ENCODE measurements around the gene KLHL18.

The KLHL18 gene

GRCh38 chr3:47261301-47261700, 21.4 kb upstream of the KLHL18 start:
- no peak overlapping the region for H3K4me3 Mint-ChIP-seq
- ATAC-seq (replicated peaks) (no peak), DNase-seq (no peak)
- no peaks in the 10 kb centered on the region for H3K36me3 Mint-ChIP-seq
- H3K4me1 Mint-ChIP-seq = peaks cover 9 to 14% of the 10 kb centered on the region in 2 donors
- no peaks in the 10 kb centered on the region for H3K9me3 Mint-ChIP-seq
- H3K27me3 Mint-ChIP-seq = no peaks in the 10 kb centered on the region
- H3K27ac Mint-ChIP-seq = no peak overlapping the region

DNA sequence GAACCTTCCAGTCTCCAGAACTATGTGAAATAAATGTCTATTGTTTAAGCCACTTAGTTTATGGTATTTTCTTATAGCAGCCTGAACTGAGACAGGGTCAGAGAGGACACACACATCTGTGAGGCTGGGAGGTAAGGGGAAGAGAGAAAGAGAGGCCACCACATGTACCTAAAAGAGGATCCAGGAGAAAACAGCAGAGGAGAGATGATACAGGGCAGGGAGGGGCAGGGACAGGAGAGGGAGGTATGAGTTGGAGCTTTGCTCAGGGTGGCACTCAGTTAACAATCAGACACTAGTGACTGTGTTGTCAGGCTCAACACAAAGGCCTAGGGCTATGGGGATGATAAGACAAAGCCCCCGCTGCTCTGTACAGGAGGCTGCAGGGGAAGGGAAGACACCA, 17.7 kb upstream of the KLHL18 start:
- no peaks in the 10 kb centered on the region for H3K36me3 Mint-ChIP-seq
- H3K4me3 Mint-ChIP-seq = no peak overlapping the region
- H3K27me3 Mint-ChIP-seq = no peaks in the 10 kb centered on the region
- peak overlapping the region; percentile 71 for H3K27ac Mint-ChIP-seq
- peaks cover 16 to 26% of the 10 kb centered on the region in 2 donors for H3K4me1 Mint-ChIP-seq
- no peaks in the 10 kb centered on the region for H3K9me3 Mint-ChIP-seq
- ATAC-seq (replicated peaks) (peak; percentile 57 to 65), DNase-seq (no peak)

- H3K27ac Mint-ChIP-seq = no peak overlapping the region
- H3K27me3 Mint-ChIP-seq = no peaks in the 10 kb centered on the region
- H3K4me3 Mint-ChIP-seq = no peak overlapping the region
- peak in 1 of 2 donors; percentile 15 for ATAC-seq (replicated peaks)
- no peaks in the 10 kb centered on the region for H3K36me3 Mint-ChIP-seq
- H3K4me1 Mint-ChIP-seq = peaks cover 16 to 26% of the 10 kb centered on the region in 2 donors
- H3K9me3 Mint-ChIP-seq = no peaks in the 10 kb centered on the region
- DNase-seq = no peak
Observed at GRCh38 chr3:47265725-47266428, 16.9 kb upstream of the KLHL18 start.

- peak; percentile 58 for DNase-seq
- H3K27ac Mint-ChIP-seq = peak overlapping the region; percentile 56
- peaks cover 16 to 26% of the 10 kb centered on the region in 2 donors for H3K4me1 Mint-ChIP-seq
- H3K27me3 Mint-ChIP-seq = no peaks in the 10 kb centered on the region
- H3K4me3 Mint-ChIP-seq = no peak overlapping the region
- peaks cover 0 to 6% of the 10 kb centered on the region in 2 donors for H3K36me3 Mint-ChIP-seq
- ATAC-seq (replicated peaks) = peak; percentile 88 to 91
- H3K9me3 Mint-ChIP-seq = no peaks in the 10 kb centered on the region
Observed at GRCh38 chr3:47266709-47267489, 15.8 kb upstream of the KLHL18 start.

DNA sequence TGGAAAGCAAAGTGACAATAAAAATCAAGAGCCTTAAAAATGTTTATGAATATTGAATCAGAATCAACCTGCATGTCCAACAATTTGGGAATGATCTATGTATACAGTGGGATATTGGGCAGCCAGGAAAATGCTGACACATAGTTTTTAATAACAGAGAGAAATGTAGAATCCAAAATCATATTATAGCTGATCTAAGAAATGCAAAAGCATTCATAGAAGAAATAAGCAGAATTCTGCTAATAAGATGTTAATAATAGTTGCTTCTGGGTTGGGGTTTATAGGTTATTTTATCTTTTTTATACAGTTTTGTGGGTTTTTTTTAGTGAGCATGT, 15.3 kb upstream of the KLHL18 start:
- H3K9me3 Mint-ChIP-seq = no peaks in the 10 kb centered on the region
- H3K36me3 Mint-ChIP-seq = peaks cover 0 to 6% of the 10 kb centered on the region in 2 donors
- no peak overlapping the region for H3K27ac Mint-ChIP-seq
- no peak for DNase-seq
- H3K27me3 Mint-ChIP-seq = no peaks in the 10 kb centered on the region
- H3K4me1 Mint-ChIP-seq = peaks cover 16 to 26% of the 10 kb centered on the region in 2 donors
- ATAC-seq (replicated peaks) = no peak
- no peak overlapping the region for H3K4me3 Mint-ChIP-seq

DNA sequence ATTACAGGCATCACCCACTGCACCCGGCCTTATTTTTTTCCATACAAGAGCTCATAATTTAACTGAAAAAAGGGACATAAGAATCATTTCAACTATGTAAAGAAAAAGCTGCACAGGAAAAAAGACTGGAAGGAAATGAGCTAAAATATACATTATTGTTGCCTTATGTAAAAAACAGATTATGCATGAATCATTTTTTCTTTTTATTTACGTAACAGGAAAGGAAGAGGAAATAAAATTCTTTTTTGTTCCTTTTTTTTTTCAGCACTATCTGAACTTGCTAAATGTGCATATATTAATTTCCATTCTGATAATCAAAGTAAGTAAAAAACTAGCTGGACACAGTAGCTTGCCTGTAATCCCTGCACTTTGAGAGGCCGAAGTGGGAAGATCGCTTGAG, 12.2 kb upstream of the KLHL18 start:
- Mint-ChIP-seq H3K27ac (no peak overlapping the region), H3K9me3 (no peaks in the 10 kb centered on the region), H3K36me3 (peaks cover 5 to 13% of the 10 kb centered on the region in 2 donors), H3K4me3 (no peak overlapping the region), H3K4me1 (peaks cover 12 to 18% of the 10 kb centered on the region in 2 donors), H3K27me3 (no peaks in the 10 kb centered on the region)
- no peak for ATAC-seq (replicated peaks)
- no peak for DNase-seq

DNA sequence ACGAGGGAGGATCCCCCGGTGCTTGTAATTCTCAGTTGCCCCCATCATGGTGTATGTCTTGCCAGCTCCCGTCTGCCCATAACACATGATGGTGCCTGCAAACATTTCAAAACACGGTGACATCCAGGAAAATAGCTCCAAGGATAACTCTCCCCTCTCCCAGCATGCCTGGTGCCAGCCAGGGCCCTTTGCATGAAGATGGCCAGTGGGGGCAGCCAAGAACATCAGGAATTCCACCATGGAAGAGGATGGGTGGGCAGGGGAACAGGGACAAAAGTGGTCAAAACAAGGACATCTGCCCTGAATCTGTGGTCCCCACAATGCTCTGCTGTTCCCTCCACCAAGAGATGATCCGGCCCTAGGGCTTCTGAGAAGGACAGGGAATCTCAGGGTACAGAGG, 9.2 kb upstream of the KLHL18 start:
- Mint-ChIP-seq H3K36me3 (peaks cover 5 to 18% of the 10 kb centered on the region in 2 donors), H3K9me3 (no peaks in the 10 kb centered on the region), H3K4me1 (no peaks in the 10 kb centered on the region), H3K4me3 (no peak overlapping the region), H3K27ac (no peak overlapping the region), H3K27me3 (no peaks in the 10 kb centered on the region)
- ATAC-seq (replicated peaks) (no peak), DNase-seq (no peak)

DNA sequence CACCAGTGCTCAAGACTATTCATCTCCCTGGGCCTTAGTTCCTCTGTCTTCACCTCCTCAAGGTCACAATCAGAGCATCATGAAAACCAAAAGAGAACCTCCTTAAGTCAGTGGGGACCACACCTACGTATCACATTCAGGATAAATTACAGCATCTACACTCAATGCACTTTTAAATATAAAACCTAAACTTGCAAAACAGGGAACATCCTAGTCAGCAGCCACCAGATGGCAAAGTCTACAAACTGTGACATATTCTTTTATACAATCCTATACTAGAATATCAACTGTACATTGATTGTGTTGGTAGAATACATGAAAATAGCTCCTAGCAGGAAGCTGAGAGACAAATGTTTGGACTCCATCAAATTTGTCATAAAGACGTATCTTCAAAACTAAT, 8.1 kb upstream of the KLHL18 start:
- H3K4me1 Mint-ChIP-seq = no peaks in the 10 kb centered on the region
- H3K27me3 Mint-ChIP-seq = no peaks in the 10 kb centered on the region
- H3K36me3 Mint-ChIP-seq = peaks cover 5 to 18% of the 10 kb centered on the region in 2 donors
- ATAC-seq (replicated peaks) = no peak
- no peak for DNase-seq
- no peak overlapping the region for H3K4me3 Mint-ChIP-seq
- no peak overlapping the region for H3K27ac Mint-ChIP-seq
- no peaks in the 10 kb centered on the region for H3K9me3 Mint-ChIP-seq

- no peak for DNase-seq
- ATAC-seq (replicated peaks) = no peak
- Mint-ChIP-seq H3K4me1 (peaks cover 6 to 12% of the 10 kb centered on the region in 2 donors), H3K9me3 (no peaks in the 10 kb centered on the region), H3K36me3 (peaks cover 5 to 17% of the 10 kb centered on the region in 2 donors), H3K27me3 (no peaks in the 10 kb centered on the region), H3K27ac (no peak overlapping the region), H3K4me3 (no peak overlapping the region)
Observed at GRCh38 chr3:47276558-47276957, 6.2 kb upstream of the KLHL18 start.

DNA sequence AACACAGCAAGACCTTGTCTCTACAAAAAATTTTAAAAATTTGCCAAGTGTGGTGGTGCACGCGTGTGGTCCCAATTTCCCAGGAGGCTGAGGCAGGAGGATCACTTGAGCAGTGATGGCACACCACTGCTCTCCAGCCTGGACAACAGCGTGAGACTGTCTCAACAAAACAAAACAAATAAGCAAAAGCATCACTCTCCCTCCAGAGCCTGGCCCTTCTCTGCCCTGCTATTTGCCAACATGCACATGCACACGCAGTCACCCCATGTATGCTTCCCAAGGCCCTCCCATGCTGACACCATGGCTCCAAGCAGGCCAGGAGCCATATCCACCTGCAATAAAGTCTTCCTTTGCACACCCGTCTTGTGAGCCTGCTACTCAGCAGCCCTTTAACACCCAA, 2.2 kb upstream of the KLHL18 start:
- DNase-seq (no peak), ATAC-seq (replicated peaks) (no peak)
- Mint-ChIP-seq H3K27me3 (no peaks in the 10 kb centered on the region), H3K9me3 (no peaks in the 10 kb centered on the region), H3K4me3 (no peak overlapping the region), H3K4me1 (peaks cover 18 to 34% of the 10 kb centered on the region in 2 donors), H3K27ac (no peak overlapping the region), H3K36me3 (peaks cover 8 to 32% of the 10 kb centered on the region in 2 donors)

DNA sequence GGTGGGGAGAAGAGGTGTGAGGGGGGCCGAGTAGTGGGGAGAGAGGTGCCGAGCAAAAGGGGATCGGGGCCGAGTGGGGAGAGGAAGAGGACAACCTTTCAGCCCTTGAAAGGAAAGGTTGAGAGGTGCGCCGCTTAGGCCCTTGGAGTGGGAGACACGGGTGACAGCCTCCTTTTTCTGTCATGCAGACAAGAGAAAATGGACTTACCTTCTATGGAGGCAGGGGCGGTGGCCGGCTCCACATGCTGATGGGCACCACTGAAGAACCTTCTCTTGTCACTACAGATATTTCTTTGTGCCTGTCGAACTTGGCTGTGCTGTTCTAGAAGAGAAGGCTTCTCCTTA, 421 bp downstream of the KLHL18 start:
- peaks cover 27 to 53% of the 10 kb centered on the region in 2 donors for H3K4me1 Mint-ChIP-seq
- H3K27me3 Mint-ChIP-seq = no peaks in the 10 kb centered on the region
- peak; percentile 14 to 21 for ATAC-seq (replicated peaks)
- H3K9me3 Mint-ChIP-seq = no peaks in the 10 kb centered on the region
- H3K4me3 Mint-ChIP-seq = peak overlapping the region; percentile 90 to 99
- H3K27ac Mint-ChIP-seq = peak overlapping the region; percentile 100
- no peak for DNase-seq
- H3K36me3 Mint-ChIP-seq = peaks cover 13 to 42% of the 10 kb centered on the region in 2 donors

DNA sequence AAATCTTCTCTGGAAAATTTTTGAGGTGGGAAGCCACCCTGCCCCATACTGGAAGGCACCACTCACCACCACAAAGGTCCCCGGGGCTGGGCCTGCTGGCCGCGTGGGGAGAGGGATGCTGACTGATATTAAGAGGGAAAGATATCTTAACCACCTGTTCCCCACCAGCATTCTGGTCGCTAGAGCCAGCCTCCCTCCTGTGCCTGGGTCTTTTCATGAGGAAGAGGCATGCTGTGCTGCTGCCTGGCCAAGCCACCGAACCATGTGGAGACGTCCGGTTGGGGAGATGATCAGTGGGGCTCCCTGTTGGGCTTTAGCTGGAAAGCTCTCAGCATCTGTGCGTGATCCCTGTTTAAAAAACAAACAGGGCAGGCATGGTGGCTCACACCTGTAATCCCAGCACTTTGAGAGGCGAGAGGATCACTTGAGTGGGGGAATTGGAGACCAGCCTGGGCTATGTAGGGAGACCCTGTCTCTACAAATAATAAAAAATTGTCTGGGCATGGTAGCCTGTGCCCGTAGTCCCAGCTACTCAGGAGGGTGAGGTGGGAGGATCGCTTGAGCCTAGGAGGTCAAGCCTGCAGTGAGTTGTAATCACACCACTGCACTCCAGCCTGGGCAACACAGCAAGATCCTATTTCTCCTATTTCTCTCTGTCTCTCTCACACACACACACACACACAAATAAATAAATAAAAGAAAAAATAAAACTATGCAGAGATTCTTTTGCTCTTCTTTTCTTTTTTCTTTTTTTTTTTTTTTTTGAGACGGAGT, 1.0 kb downstream of the KLHL18 start:
- ATAC-seq (replicated peaks) (peak; percentile 14 to 35), DNase-seq (peak; percentile 35)
- Mint-ChIP-seq H3K27ac (peak overlapping the region; percentile 100), H3K4me3 (peak overlapping the region; percentile 90 to 99), H3K4me1 (peaks cover 28 to 53% of the 10 kb centered on the region in 2 donors), H3K9me3 (no peaks in the 10 kb centered on the region), H3K36me3 (peaks cover 16 to 47% of the 10 kb centered on the region in 2 donors), H3K27me3 (no peaks in the 10 kb centered on the region)

- no peak overlapping the region for H3K27ac Mint-ChIP-seq
- no peaks in the 10 kb centered on the region for H3K9me3 Mint-ChIP-seq
- peaks cover 38 to 77% of the 10 kb centered on the region in 2 donors for H3K4me1 Mint-ChIP-seq
- H3K27me3 Mint-ChIP-seq = no peaks in the 10 kb centered on the region
- ATAC-seq (replicated peaks) (no peak), DNase-seq (no peak)
- peaks cover 24 to 61% of the 10 kb centered on the region in 2 donors for H3K36me3 Mint-ChIP-seq
- no peak overlapping the region for H3K4me3 Mint-ChIP-seq
Observed at GRCh38 chr3:47288966-47289910, 6.5 kb downstream of the KLHL18 start.

Data from stimulated activated naive B cell treated with anti-CD40 and anti-IgM and Interleukin-4, amounts not matched to agents 10 μg/mL and 1 μg/mL and 100 μg/mL, for 72 hours (primary cell).